CD4-positive, alpha-beta T cell (primary cell): ENCODE data around the gene GABRA4. TPM values are rescaled to one million over a fixed set of nuclear protein-coding genes. Genes with fewer than 3 reads are reported as not detected.

ENCODE experiments used
- ATAC-seq: fragments of 200-7000 bp; cut with Tn5 transposase; one replicate; pipeline ENCODE4 v1.10.0; 2022; ENCODE audit warnings: mild to moderate bottlenecking; ENCODE audit not compliant: poor library complexity
- CTCF ChIA-PET: fragments of 350-600 bp; sonication (Branson Sonifier 250); formaldehyde crosslinking; loops from one replicate; lab custom pipeline; 2021; ENCODE audit warnings: antibody characterized with exemption, inconsistent platforms; lab: Charles Lee
- POLR2A ChIA-PET: fragments of 350-600 bp; sonication (Branson Sonifier 250); formaldehyde crosslinking; loops from one replicate; lab custom pipeline; 2021; ENCODE audit warnings: antibody characterized with exemption, inconsistent platforms; lab: Charles Lee
- DNase-seq, 14 experiments: peaks; one replicate each; pipeline ENCODE4 v3.0.0-alpha.2; 2013 to 2020; ENCODE audit warnings: mixed read lengths in 2 of 14
- H3K27ac ChIP-seq, 2 donors: one replicate each; pipeline versions ENCODE4 v1.5.1 to v1.7.0; 2013; ENCODE audit warnings: low read length in 2 of 2, low read depth in 1 of 2, mild to moderate bottlenecking in 1 of 2
- H3K27me3 ChIP-seq, 2 experiments: 1 replicate in 1 of 2; 2 replicates in 1 of 2; pipeline versions ENCODE4 v1.6.1 to v1.7.0; 2013; ENCODE audit warnings: low read length in 2 of 2, control low read depth in 1 of 2, mild to moderate bottlenecking in 1 of 2, moderate library complexity in 1 of 2; ENCODE audit not compliant: insufficient read depth in 2 of 2, control insufficient read depth in 1 of 2
- H3K36me3 ChIP-seq: one replicate; pipeline ENCODE4 v1.6.1; 2013; ENCODE audit warnings: low read length, control low read depth; ENCODE audit not compliant: insufficient read depth
- H3K4me1 ChIP-seq: one replicate; pipeline ENCODE4 v1.6.1; 2013; ENCODE audit warnings: low read length, control low read depth; ENCODE audit not compliant: insufficient read depth
- H3K4me3 ChIP-seq: one replicate; pipeline ENCODE4 v1.5.1; 2013; ENCODE audit warnings: mild to moderate bottlenecking, low read length, moderate library complexity
- H3K9me3 ChIP-seq, 2 experiments: 1 replicate in 1 of 2; 2 replicates in 1 of 2; pipeline versions ENCODE4 v1.6.1 to v1.7.0; 2013; ENCODE audit warnings: low read length in 2 of 2, mild to moderate bottlenecking in 2 of 2, control low read depth in 1 of 2, moderate library complexity in 1 of 2; ENCODE audit not compliant: control insufficient read depth in 1 of 2, insufficient read depth in 1 of 2
- H3K27ac Mint-ChIP-seq: one replicate; pipeline ENCODE4 v1.8.0; 2020; ENCODE audit warnings: mixed read lengths
- H3K27me3 Mint-ChIP-seq: one replicate; pipeline ENCODE4 v1.8.0; 2021; ENCODE audit warnings: mixed read lengths
- H3K36me3 Mint-ChIP-seq: one replicate; pipeline ENCODE4 v1.8.0; 2021; ENCODE audit warnings: low read depth, mixed read lengths
- H3K4me1 Mint-ChIP-seq: one replicate; pipeline ENCODE4 v1.8.0; 2021; ENCODE audit warnings: low read depth, mixed read lengths
- H3K4me3 Mint-ChIP-seq: one replicate; pipeline ENCODE4 v1.8.0; 2020; ENCODE audit warnings: mild to moderate bottlenecking, mixed read lengths
- H3K9me3 Mint-ChIP-seq: one replicate; pipeline ENCODE4 v1.8.0; 2020; ENCODE audit warnings: mixed read lengths
- CTCF ChIP-seq: fragments of 200-600 bp; IDR thresholded peaks from one replicate; pipeline ENCODE4 v1.8.0; 2022; ENCODE audit warnings: antibody characterized with exemption, mild to moderate bottlenecking
- intact Hi-C, 2 experiments: fragments of 100-400 bp; cut with DNase I in 1 of 2; cut with micrococcal nuclease in 1 of 2; formaldehyde crosslinking; loops; one replicate each; pipeline versions ENCODE4 v1.15.1 to v1.9.0; 2023 to 2025; cut with DNase I, micrococcal nuclease
- total RNA-seq, 174 experiments: library from RNA in 2 of 174; stranded (reverse) in 2 of 174; gene quantifications; one replicate each; pipeline ENCODE4 v1.2.3 and lab custom pipeline; 2021 to 2026

GABRA4 gene
- total RNA-seq, 2 experiments from 2014 or later = not detected

- H3K4me3 Mint-ChIP-seq = peak overlapping the region; percentile 60
- H3K27me3 Mint-ChIP-seq = peaks cover 61% of the 10 kb centered on the region
- TF ChIP-seq CTCF = no peak
- ATAC-seq (no peak), DNase-seq (peak in 7 of 14 experiments; percentile 16 to 47 (median 33))
- H3K4me3 ChIP-seq = peak overlapping the region; percentile 37
- H3K27me3 ChIP-seq = peaks cover 29 to 43% of the 10 kb centered on the region in 2 experiments
- intact Hi-C loops = loop anchor here in 1 of 2 experiments (5.0 kb wide), 1 partner anchor 190 kb away; no protein-coding TSS in a partner anchor
- peaks cover 20% of the 10 kb centered on the region for H3K4me1 ChIP-seq
- no peak overlapping the region for H3K27ac Mint-ChIP-seq
- H3K9me3 Mint-ChIP-seq = no peaks in the 10 kb centered on the region
- H3K36me3 ChIP-seq = no peaks in the 10 kb centered on the region
- no peak overlapping the region for H3K27ac ChIP-seq
- peaks cover 0 to 5% of the 10 kb centered on the region in 2 experiments for H3K9me3 ChIP-seq
- ChIA-PET CTCF (no interaction called here), POLR2A (no interaction called here)
- no peaks in the 10 kb centered on the region for H3K36me3 Mint-ChIP-seq
- H3K4me1 Mint-ChIP-seq = peaks cover 14% of the 10 kb centered on the region
These were observed 39.2 kb upstream of the GABRA4 start for GRCh38 chr4:47032405-47033106.

GRCh38 chr4:47031751-47032404 lies 38.5 kb upstream of the GABRA4 start:
- ChIA-PET POLR2A (no interaction called here), CTCF (no interaction called here)
- no peak overlapping the region for H3K27ac ChIP-seq
- peak overlapping the region; percentile 80 for H3K4me3 Mint-ChIP-seq
- ATAC-seq (no peak), DNase-seq (peak in 2 of 14 experiments; percentile 5 to 8)
- H3K27me3 ChIP-seq = peaks cover 29 to 43% of the 10 kb centered on the region in 2 experiments
- TF ChIP-seq CTCF = no peak
- peaks cover 0 to 5% of the 10 kb centered on the region in 2 experiments for H3K9me3 ChIP-seq
- no peak overlapping the region for H3K27ac Mint-ChIP-seq
- no peaks in the 10 kb centered on the region for H3K9me3 Mint-ChIP-seq
- H3K36me3 ChIP-seq = no peaks in the 10 kb centered on the region
- H3K27me3 Mint-ChIP-seq = peaks cover 61% of the 10 kb centered on the region
- H3K36me3 Mint-ChIP-seq = no peaks in the 10 kb centered on the region
- H3K4me1 Mint-ChIP-seq = peaks cover 14% of the 10 kb centered on the region
- H3K4me3 ChIP-seq = peak overlapping the region; percentile 37
- intact Hi-C loops = loop anchor here in 1 of 2 experiments (5.0 kb wide), 1 partner anchor 190 kb away; no protein-coding TSS in a partner anchor
- peaks cover 20% of the 10 kb centered on the region for H3K4me1 ChIP-seq

- POLR2A ChIA-PET = no interaction called here
- intact Hi-C loops = loop anchor here in 1 of 2 experiments (5.0 kb wide), 1 partner anchor 189 kb away; no protein-coding TSS in a partner anchor
- Mint-ChIP-seq H3K4me3 (peak within 1 kb of the TSS; percentile 80), H3K27ac (no peak within 1 kb of the TSS), H3K36me3 (no peaks in the 10 kb centered on the region), H3K27me3 (peaks cover 59% of the 10 kb centered on the region), H3K4me1 (peaks cover 14% of the 10 kb centered on the region), H3K9me3 (no peaks in the 10 kb centered on the region)
- peaks cover 20% of the 10 kb centered on the region for H3K4me1 ChIP-seq
- no peak for ATAC-seq
- H3K36me3 ChIP-seq = no peaks in the 10 kb centered on the region
- peak in 3 of 14 experiments; percentile 17 to 21 (median 21) for DNase-seq
- peaks cover 0 to 5% of the 10 kb centered on the region in 2 experiments for H3K9me3 ChIP-seq
- peaks cover 29 to 43% of the 10 kb centered on the region in 2 experiments for H3K27me3 ChIP-seq
- H3K4me3 ChIP-seq = peak within 1 kb of the TSS; percentile 37
- H3K27ac ChIP-seq = no peak within 1 kb of the TSS
- TF ChIP-seq CTCF = no peak
- CTCF ChIA-PET = no interaction called here
These were observed 37.8 kb upstream of the GABRA4 start, which contains the start of gene GABRB1 for GRCh38 chr4:47031011-47031678. GABRB1 (plus strand) TSS chr4:47031567.
